Endothelial cell of coronary artery (primary cell): ENCODE results near the gene TCTN1. TPM values are rescaled to one million over a fixed set of nuclear protein-coding genes. Genes with fewer than 3 reads are reported as not detected.

Experiments
- total RNA-seq: library from RNA; depleted of rRNA; stranded (reverse); fragments of >200 nt; gene quantifications from 2 replicates; pipeline ENCODE4 v1.2.3, GENCODE V29; 2014

Gene TCTN1
- 8.0 and 13.0 TPM in 2 replicates for total RNA-seq

DNA sequence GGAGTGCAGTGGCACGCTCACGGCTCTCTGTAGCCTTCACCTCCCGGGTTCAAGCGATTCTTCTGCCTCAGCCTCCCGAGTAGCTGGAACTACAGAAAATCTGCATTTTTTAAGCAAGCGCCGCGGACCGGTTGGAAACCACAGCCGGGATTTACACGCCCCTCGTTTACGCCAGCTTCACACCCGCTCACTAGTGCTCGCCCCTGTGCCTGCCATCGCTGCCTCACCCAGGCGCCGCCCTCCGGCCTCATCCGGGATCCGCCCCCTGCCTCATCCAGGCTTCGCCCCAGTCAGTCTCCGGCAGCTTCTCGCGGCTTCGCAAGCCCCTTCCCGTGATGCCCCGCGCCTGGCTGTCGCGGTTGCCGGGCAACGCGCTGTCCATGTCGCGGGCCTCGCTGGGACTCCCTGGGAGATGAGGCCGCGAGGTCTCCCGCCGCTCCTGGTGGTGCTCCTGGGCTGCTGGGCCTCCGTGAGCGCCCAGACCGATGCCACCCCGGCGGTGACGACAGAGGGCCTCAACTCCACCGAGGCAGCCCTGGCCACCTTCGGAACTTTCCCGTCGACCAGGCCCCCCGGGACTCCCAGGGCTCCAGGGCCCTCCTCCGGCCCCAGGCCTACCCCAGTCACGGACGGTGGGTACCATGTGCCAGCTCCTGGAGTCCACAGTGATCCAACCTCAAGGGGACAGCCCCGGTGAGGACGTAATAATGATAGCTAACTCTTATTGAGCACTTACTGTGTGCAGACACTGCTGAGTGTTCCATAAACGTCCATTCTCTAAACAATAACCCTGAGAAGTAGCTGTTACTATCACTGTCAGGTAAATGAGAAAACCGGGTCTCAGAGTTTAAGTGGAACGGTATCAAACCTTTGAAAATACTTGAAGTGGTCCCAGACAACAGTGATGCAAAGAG, at the start of gene TCTN1:
Gene TCTN1 (plus strand): TSS at position 359 of the 914 bp plus-strand sequence. CDS start 54 bp downstream, at position 413.

DNA sequence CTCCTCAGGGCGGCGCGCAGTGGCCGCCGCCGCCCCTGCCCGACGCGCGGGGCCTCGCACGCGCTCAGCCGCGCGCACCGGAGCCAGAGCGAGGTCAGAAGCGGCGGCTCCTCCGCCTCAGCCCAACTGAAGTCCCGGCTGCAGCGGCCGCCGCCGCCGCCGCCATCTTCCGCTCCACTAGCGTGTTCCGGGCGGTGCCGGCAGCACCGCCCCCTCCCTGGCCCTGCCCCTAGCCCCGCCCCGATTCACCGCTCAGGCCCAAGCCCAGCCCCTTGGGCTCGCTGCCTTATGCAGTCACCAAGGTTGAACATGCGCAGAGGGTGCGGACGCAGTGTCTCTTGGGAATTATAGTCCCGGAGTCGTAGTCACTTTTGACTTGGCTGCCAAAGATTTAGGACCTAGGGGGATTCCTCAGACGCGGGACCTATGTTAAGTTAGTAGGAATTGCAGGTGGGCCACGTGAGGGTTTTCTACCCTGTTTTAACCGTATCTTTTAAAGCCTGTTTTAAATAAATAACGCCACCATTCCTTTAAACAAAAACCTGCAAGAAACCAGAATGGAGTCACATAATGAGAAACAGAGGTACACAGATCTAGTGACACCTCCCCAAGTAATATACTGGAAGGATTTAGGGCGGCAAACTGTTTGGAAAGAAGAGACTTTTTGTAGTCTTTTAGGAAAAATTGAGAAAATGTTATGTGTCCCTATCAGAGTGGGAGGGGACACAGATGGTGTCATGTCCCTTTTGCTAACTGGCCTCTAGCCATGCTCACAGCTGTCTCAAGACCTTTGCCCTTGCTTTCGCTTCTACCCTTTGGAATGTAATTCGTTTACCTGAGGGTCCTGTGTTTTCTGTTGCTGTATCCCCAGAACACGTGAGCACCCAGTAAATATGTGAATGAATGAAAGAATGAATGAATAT, 30.5 kb upstream of the TCTN1 start, which contains the start of gene PPTC7:
Gene PPTC7 (minus strand): TSS at position 182 of the 923 bp plus-strand sequence. CDS start 287 bp downstream, outside the sequence.

DNA sequence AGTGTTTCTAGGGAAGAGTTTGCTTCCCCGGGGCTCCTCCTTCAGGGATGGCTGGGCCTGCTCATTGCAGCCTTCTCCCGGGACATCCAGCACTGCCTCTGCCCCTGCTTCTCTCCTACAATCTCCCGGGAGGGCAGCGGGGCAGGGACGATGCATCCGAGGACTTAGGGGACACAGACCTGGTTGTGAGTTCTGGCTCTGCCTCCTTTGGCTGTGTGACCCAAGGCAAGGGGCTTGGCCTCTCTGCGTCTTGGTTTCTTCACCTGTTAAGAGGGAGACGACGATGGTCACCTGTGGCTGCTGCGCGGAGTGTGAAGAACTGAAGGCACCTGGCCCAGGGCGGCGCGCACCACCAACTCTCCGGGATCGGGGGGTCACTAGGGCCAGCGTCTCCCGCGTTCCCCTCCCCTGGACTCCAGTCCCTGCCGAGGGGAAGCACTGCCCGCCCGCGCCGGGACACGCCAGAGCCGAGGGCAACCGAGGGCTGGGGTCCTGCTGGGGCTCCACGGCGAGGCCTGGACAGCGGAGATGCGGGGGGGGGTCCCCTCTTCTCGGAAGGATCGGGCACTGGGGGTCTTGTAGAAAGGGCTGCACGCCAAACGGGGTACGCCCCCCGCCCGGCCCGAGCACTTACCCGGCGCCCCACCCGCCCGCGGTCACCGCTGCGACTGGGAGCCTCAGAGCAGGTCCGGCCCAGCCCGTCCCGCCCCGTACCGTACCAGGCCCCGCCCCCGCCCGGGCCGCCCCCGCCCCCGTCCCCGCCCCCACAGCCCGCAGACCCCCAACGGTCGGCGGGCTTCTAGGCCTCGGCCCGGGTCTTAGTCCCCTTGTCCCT, 74.7 kb downstream of the TCTN1 start, which contains the start of gene HVCN1:
Gene HVCN1 (minus strand): TSS at position 670 of the 835 bp plus-strand sequence. CDS start 5,870 bp downstream, outside the sequence.

Other genes starting within 250 kb of the TCTN1 start
- 52.0 and 56.6 TPM in 2 replicates for gene ANAPC7, start 210.4 kb upstream of the TCTN1 start, total RNA-seq
- gene ARPC3, start 163.8 kb upstream of the TCTN1 start, total RNA-seq, result 228 and 241 TPM in 2 replicates
- 16.2 and 19.9 TPM in 2 replicates for gene GPN3, start 145.9 kb upstream of the TCTN1 start, total RNA-seq
- 10.3 and 13.7 TPM in 2 replicates for gene FAM216A, start 145.3 kb upstream of the TCTN1 start, total RNA-seq
- 64.0 and 71.7 TPM in 2 replicates for gene VPS29, start 112.0 kb upstream of the TCTN1 start, total RNA-seq
- 0.38 and 0.45 TPM in 2 replicates for gene RAD9B, start 111.8 kb upstream of the TCTN1 start, total RNA-seq
- gene PPTC7, start 30.8 kb upstream of the TCTN1 start, total RNA-seq, result 9.2 and 12.3 TPM in 2 replicates
- gene HVCN1, start 75.0 kb downstream of the TCTN1 start, total RNA-seq, result 3.3 and 6.0 TPM in 2 replicates
- gene PPP1CC, start 128.8 kb downstream of the TCTN1 start, total RNA-seq, result 94.5 and 124 TPM in 2 replicates
- gene CCDC63, start 232.9 kb downstream of the TCTN1 start, total RNA-seq, result not detected in 2 replicates